Liver (tissue), 9 donors: Measurements from ENCODE around the gene CYB561D2. TPM values are rescaled to one million over a fixed set of nuclear protein-coding genes. Genes with fewer than 3 reads are reported as not detected.

Experiments
- DNase-seq: peaks from one replicate; pipeline ENCODE4 v3.0.0-alpha.2; 2017; ENCODE audit warnings: low spot score
- H3K27ac ChIP-seq, 2 donors: one replicate each; pipeline ENCODE4 v1.7.0; 2013; ENCODE audit warnings: inconsistent platforms in 2 of 2, low read length in 2 of 2, control low read depth in 1 of 2, low read depth in 1 of 2, mild to moderate bottlenecking in 1 of 2
- H3K27me3 ChIP-seq, 4 donors: one replicate each; pipeline versions ENCODE4 v1.6.1 to v1.7.0; 2013; ENCODE audit warnings: low read length in 3 of 4, inconsistent platforms in 1 of 4, mild to moderate bottlenecking in 1 of 4, moderate library complexity in 1 of 4; ENCODE audit not compliant: control insufficient read depth in 4 of 4, insufficient read depth in 4 of 4
- H3K36me3 ChIP-seq, 4 donors: one replicate each; pipeline versions ENCODE4 v1.6.1 to v1.7.0; 2013; ENCODE audit warnings: low read length in 3 of 4, mild to moderate bottlenecking in 3 of 4, low read depth in 1 of 4, moderate library complexity in 1 of 4; ENCODE audit not compliant: control insufficient read depth in 4 of 4, insufficient read depth in 3 of 4
- H3K4me1 ChIP-seq, 4 donors: one replicate each; pipeline versions ENCODE4 v1.6.1 to v1.7.0; 2013; ENCODE audit warnings: low read length in 3 of 4, mild to moderate bottlenecking in 3 of 4, moderate library complexity in 1 of 4; ENCODE audit not compliant: control insufficient read depth in 4 of 4, insufficient read depth in 4 of 4
- H3K4me3 ChIP-seq, 3 donors: one replicate each; pipeline versions ENCODE4 v1.6.1 to v1.7.0; 2013; ENCODE audit warnings: low read length in 3 of 3, control low read depth in 1 of 3, low read depth in 1 of 3, mild to moderate bottlenecking in 1 of 3
- H3K9ac ChIP-seq, 2 donors: one replicate each; pipeline ENCODE4 v1.7.0; 2013; ENCODE audit warnings: low read length in 2 of 2, mild to moderate bottlenecking in 2 of 2, moderate library complexity in 2 of 2, control low read depth in 1 of 2, low read depth in 1 of 2
- H3K9me3 ChIP-seq, 4 donors: one replicate each; pipeline versions ENCODE4 v1.6.1 to v1.7.0; 2013; ENCODE audit warnings: low read length in 3 of 4; ENCODE audit not compliant: control insufficient read depth in 4 of 4
- FOXA2 ChIP-seq: IDR thresholded peaks from 2 replicates; pipeline ENCODE4 v1.6.1; 2016; ENCODE audit warnings: antibody characterized with exemption
- HNF4G ChIP-seq: IDR thresholded peaks from 2 replicates; pipeline ENCODE4 v1.6.1; 2016; ENCODE audit warnings: antibody characterized with exemption
- JUND ChIP-seq, 2 donors: IDR thresholded peaks; 2 replicates each; pipeline ENCODE4 v1.6.1; 2016; ENCODE audit warnings: antibody characterized with exemption in 2 of 2
- NR2F2 ChIP-seq: IDR thresholded peaks from 2 replicates; pipeline ENCODE4 v1.6.1; 2016; ENCODE audit warnings: antibody characterized with exemption
- RXRA ChIP-seq, 2 donors: IDR thresholded peaks; 2 replicates each; pipeline ENCODE4 v1.6.1; 2017 to 2018; ENCODE audit warnings: antibody characterized with exemption in 2 of 2, mild to moderate bottlenecking in 1 of 2
- TAF1 ChIP-seq: conservative IDR thresholded peaks from 2 replicates; pipeline ENCODE4 v1.6.1; 2016; ENCODE audit warnings: antibody characterized with exemption, mild to moderate bottlenecking
- WGBS: extraction: QIAGEN DNeasy Blood & Tissue Kit; methylation state at CpG from one replicate; pipeline ENCODE4 v1.1.7; 2013; 5-methylcytosine and 5-hydroxymethylcytosine counted together
- polyA plus RNA-seq, 2 donors: library from polyadenylated mRNA; stranded (reverse) in 1 of 2; unstranded in 1 of 2; fragments of 200-250 nt in 1 of 2; fragments of >200 nt in 1 of 2; fragmentation: Nextera tagmentation in 1 of 2; extraction: Ambion mirVana in 1 of 2; gene quantifications; one replicate each; pipeline versions ENCODE4 v1.2.1 to v1.2.3, GENCODE V29; 2013 to 2015
- total RNA-seq, 2 donors: library from RNA; depleted of rRNA; stranded (reverse); fragments of >200 nt; gene quantifications; one replicate each; pipeline ENCODE4 v1.2.3, GENCODE V29; 2014
- TF ChIP-seq, protein P1 (sequence below): IDR thresholded peaks from 2 replicates; pipeline ENCODE4 v1.6.1; 2016; ENCODE audit warnings: antibody characterized with exemption, mild to moderate bottlenecking
- TF ChIP-seq, protein P2 (sequence below): IDR thresholded peaks from 2 replicates; pipeline ENCODE4 v1.6.1; 2016; ENCODE audit warnings: antibody characterized with exemption
- TF ChIP-seq, protein P3 (sequence below): IDR thresholded peaks from 2 replicates; pipeline ENCODE4 v1.6.1; 2016; ENCODE audit warnings: antibody characterized with exemption
- donor health status: healthy.
- donor health status: healthy.
- donor health status: healthy.
- donor health status: healthy.
- donor health status: healthy.

CYB561D2 gene
- total and polyA plus RNA-seq, 4 donors, result 12.3 to 28.2 (median 22.1) TPM

DNA sequence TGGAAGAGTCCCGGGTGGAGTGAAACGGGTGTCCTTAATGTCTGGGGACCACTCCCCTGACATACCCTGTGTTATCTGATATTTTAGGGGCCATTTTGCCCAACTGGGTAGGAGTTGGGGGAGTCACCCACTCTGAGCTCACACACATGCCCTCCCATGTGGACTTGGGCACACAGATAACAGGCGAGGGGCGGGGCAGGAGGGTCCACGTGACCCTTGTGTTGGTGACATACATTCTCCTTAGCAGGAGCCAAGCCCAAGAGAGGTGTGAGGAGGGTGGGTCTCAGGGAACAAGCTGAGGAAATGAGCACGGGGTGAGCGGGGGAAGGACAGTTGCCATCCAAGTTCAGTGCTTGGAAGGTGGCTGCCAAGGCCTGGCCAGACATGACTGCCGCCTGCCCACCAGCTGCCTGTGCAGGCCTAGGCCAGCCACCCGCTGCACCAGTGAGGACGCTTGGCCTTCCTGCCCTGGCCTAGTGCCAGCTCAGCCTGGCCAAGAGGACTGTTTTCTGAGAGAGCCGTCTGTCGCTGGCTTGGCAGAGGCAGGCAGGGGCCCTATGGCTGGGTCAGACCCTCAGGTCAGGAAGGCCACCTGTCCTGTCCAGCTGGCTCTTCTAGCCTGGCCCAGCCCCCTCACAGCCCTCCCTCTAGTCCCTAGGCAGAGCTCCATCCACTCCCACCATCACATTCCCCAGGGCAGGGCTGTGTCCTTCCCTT, 40.0 kb downstream of the CYB561D2 start:
- Histone ChIP-seq H3K9ac (no peak overlapping the region), H3K36me3 (no peaks in the 10 kb centered on the region), H3K9me3 (no peaks in the 10 kb centered on the region), H3K4me3 (no peak overlapping the region), H3K27ac (no peak overlapping the region), H3K4me1 (peaks cover 0 to 7% (median 2%) of the 10 kb centered on the region in 4 donors), H3K27me3 (no peaks in the 10 kb centered on the region)
- TF ChIP-seq, protein P1, sequence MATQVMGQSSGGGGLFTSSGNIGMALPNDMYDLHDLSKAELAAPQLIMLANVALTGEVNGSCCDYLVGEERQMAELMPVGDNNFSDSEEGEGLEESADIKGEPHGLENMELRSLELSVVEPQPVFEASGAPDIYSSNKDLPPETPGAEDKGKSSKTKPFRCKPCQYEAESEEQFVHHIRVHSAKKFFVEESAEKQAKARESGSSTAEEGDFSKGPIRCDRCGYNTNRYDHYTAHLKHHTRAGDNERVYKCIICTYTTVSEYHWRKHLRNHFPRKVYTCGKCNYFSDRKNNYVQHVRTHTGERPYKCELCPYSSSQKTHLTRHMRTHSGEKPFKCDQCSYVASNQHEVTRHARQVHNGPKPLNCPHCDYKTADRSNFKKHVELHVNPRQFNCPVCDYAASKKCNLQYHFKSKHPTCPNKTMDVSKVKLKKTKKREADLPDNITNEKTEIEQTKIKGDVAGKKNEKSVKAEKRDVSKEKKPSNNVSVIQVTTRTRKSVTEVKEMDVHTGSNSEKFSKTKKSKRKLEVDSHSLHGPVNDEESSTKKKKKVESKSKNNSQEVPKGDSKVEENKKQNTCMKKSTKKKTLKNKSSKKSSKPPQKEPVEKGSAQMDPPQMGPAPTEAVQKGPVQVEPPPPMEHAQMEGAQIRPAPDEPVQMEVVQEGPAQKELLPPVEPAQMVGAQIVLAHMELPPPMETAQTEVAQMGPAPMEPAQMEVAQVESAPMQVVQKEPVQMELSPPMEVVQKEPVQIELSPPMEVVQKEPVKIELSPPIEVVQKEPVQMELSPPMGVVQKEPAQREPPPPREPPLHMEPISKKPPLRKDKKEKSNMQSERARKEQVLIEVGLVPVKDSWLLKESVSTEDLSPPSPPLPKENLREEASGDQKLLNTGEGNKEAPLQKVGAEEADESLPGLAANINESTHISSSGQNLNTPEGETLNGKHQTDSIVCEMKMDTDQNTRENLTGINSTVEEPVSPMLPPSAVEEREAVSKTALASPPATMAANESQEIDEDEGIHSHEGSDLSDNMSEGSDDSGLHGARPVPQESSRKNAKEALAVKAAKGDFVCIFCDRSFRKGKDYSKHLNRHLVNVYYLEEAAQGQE, result no peak
- TF ChIP-seq, protein P2, sequence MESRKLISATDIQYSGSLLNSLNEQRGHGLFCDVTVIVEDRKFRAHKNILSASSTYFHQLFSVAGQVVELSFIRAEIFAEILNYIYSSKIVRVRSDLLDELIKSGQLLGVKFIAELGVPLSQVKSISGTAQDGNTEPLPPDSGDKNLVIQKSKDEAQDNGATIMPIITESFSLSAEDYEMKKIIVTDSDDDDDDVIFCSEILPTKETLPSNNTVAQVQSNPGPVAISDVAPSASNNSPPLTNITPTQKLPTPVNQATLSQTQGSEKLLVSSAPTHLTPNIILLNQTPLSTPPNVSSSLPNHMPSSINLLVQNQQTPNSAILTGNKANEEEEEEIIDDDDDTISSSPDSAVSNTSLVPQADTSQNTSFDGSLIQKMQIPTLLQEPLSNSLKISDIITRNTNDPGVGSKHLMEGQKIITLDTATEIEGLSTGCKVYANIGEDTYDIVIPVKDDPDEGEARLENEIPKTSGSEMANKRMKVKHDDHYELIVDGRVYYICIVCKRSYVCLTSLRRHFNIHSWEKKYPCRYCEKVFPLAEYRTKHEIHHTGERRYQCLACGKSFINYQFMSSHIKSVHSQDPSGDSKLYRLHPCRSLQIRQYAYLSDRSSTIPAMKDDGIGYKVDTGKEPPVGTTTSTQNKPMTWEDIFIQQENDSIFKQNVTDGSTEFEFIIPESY, result no peak
- TF ChIP-seq, protein P3, sequence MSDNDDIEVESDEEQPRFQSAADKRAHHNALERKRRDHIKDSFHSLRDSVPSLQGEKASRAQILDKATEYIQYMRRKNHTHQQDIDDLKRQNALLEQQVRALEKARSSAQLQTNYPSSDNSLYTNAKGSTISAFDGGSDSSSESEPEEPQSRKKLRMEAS, result no peak
- TF ChIP-seq NR2F2, result peak; percentile 34
- no peak for TF ChIP-seq TAF1
- peak; percentile 59 for DNase-seq
- WGBS, result 59% methylated on average over 12 of the region's 12 CpGs

DNA sequence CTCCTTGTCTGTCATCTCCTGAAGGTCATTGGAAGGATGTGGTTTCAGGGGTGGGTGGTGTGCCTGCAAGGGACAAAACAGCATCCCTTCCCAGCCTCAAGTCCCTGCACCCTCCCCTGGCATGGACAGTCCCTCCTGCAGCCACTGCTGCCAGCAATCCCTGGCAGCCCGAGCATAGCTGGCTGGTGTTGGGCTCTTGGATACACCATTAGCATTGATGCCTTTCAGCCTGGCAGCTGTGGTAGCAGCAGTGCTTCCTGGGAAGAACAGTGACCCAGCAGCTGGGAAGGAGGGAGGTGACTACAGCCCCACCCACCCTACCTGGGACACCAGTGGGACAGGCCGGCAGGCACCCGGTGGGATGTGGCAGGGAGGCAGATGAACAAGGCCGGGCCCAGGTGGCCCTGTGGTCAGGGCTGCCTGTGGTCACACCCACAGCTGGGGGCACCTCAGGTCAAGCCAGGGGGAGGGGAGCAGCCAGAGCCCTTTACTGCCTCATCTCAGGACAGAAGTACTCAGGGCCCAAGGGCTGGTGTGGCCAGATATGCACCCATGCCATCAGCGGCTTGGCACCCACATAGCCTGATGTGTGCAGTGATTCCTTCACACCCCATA, 41.5 kb downstream of the CYB561D2 start:
- no peak overlapping the region for H3K4me3 ChIP-seq
- DNase-seq, result no peak
- H3K4me1 ChIP-seq, result peaks cover 0 to 7% (median 2%) of the 10 kb centered on the region in 4 donors
- no peak overlapping the region for H3K27ac ChIP-seq
- H3K36me3 ChIP-seq, result no peaks in the 10 kb centered on the region
- H3K27me3 ChIP-seq, result no peaks in the 10 kb centered on the region
- no peaks in the 10 kb centered on the region for H3K9me3 ChIP-seq
- H3K9ac ChIP-seq, result no peak overlapping the region
- no peak for TF ChIP-seq JUND (IDR thresholded peaks at IDR 0.05)
- no peak for TF ChIP-seq FOXA2
- no peak for TF ChIP-seq NR2F2
- TF ChIP-seq RXRA (IDR thresholded peaks at IDR 0.05), result no peak
- TF ChIP-seq, protein P3, result no peak
- TF ChIP-seq, protein P1, result no peak
- no peak for TF ChIP-seq HNF4G
- WGBS, result 81% methylated on average over 5 of the region's 5 CpGs
